NK-92 treated with Interleukin-12 subunit alpha and Interleukin-12 subunit beta, amount 100 ng/mL, for 24 hours (cell line): Measurements from ENCODE around the gene THUMPD3.

ENCODE experiments used
- DNase-seq: peaks from one replicate; lab custom pipeline; 2025; lab: John Stamatoyannopoulos, UW

Gene THUMPD3

GRCh38 chr3:9362731-9363530 lies at the start of gene THUMPD3:
Gene THUMPD3, plus strand, starts transcription at chr3:9363054. Its CDS starts 2,015 bp downstream, at chr3:9365069.
- peak; percentile 79 for DNase-seq

DNA sequence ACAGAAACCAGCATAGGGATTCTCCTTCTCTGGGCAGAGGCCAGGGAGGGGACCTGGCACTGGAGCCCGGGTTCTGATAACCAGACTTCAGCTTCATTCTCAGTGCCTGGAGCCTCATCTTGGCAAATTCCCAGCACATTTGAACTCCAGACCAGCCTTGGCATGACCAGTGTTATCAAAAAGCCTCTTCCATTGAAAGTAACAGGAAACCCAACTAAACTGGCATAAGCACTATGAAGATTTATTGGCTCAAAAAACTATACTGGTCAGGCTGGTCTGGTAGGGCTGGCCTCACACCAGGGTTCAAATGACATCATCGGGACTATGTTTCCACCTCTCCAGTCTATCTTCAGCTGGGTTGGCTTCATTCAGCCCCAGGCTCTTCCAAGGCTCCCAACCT lies 48.1 kb upstream of the THUMPD3 start:
- DNase-seq, result no peak

DNA sequence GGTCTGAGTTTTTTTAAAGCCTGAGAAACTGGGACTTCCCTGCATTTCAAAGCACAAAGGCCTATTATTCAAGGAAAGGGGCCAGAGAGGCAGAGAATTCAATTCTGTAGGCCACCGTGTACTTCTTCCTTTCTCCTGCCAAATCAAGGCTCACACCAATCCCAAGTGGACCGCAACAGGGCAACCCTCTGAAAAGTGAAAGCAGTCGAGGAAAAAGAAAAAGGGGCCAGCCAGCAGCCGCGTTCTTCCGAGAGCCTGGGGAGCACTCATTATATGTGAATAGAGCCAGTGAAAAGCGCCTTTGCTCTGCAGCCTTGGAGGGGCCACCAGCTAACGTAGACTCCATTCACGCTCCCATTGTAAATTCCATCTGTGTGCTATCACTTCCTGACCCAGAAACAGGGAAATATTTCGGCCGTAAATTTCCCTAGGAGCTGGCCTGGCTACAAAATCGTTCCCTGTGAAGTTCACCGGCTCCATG lies 45.9 kb upstream of the THUMPD3 start:
- DNase-seq, result no peak

DNA sequence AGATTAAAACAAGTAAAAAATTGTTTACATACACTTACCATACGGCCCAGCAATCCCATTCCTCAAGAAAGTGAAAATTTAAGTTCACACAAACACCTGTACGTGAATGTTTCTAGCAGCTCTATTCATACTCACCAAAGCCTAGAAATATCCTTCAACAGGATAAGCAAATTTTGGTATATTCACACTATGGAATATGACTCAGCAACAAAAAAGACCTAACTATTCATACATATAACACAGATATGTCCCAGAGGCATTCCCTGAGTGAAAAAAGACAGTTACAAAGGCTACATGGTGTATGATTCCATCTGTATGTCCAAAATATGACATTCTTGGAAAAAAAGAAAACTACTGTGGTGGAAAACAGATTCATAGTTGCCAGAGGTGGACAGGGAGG lies 40.1 kb upstream of the THUMPD3 start:
- DNase-seq, result no peak

DNA sequence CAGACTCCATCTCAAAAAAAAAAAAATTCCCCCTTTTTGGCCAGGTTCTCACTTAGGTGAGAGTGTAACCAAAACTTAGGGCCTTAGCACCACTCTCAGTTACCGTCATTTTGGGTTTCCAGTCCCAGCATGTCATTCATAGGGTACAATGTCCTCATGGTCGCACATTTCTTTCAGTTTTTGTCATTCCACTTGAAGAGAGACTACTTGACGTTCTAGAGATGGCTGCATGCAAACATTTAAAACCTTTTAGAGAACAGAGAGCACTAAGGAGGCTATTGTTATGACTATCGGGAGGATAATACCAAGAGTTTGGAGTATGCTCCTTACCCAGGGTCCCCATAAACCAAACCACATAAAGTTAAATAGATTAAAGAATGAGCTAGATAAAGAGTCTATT lies 37.9 kb upstream of the THUMPD3 start:
- no peak for DNase-seq

DNA sequence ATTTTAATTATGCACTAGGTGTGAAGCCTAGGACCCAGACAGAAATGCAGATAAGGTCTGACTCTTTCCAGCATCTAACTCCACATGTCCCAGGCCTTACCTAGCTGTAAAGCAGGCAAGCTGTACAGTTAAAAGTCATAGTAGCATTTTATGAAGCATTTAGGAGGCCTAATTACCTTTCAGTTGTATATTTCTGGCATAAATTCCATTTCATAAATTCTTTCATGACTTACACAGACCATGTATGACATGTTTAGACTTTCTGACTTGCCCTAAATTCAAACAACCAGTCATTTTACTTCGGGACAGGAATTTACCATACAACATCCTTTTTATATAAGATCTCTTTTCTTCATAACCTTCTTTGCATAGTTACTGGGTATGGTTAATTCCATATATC lies 35.3 kb upstream of the THUMPD3 start:
- DNase-seq, result no peak

DNA sequence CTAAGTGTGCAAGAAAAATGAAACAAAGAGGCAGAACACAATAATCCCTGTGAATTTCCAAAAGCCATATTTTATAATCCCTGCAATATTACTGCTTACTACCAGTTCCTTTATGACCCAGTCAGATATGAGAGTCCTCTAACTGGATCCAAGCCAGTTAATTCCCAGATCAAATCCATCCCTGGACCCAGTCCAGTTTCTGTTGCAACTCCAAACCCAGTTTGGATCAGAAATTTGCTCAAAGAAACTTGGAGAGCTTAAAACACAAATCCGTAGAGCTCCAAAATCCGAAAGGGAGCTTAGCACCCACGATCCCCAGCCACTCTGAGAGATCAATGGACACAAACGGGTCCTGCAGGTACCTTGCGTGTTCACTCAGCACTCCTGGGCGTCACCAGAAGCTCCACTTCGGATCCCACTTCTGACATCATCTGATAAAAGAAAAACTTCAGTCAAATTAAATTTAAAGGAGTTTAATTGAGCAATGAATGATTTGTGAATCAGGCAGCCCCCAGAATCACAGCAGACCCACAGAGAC lies 32.6 kb upstream of the THUMPD3 start:
- no peak for DNase-seq

DNA sequence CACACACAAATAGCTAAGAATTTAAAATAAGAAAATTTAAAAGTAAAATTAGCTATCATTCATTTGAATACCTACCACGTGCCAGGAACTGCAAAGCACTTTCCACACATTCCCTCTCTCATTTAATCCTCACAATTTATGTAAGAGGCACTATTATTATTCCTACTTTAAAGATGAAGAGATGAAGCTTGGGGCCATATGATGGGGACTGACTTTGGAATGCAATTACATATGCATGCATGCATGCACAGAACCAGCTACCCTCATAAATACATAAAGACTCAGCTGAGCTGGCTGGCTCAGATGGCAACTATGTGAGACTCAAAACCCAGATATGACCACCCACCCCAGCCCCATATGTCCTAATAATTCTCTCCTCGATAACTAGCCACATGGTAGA lies 31.7 kb upstream of the THUMPD3 start:
- DNase-seq, result no peak

GRCh38 chr3:9332250-9333030 lies 30.4 kb upstream of the THUMPD3 start:
- no peak for DNase-seq

DNA sequence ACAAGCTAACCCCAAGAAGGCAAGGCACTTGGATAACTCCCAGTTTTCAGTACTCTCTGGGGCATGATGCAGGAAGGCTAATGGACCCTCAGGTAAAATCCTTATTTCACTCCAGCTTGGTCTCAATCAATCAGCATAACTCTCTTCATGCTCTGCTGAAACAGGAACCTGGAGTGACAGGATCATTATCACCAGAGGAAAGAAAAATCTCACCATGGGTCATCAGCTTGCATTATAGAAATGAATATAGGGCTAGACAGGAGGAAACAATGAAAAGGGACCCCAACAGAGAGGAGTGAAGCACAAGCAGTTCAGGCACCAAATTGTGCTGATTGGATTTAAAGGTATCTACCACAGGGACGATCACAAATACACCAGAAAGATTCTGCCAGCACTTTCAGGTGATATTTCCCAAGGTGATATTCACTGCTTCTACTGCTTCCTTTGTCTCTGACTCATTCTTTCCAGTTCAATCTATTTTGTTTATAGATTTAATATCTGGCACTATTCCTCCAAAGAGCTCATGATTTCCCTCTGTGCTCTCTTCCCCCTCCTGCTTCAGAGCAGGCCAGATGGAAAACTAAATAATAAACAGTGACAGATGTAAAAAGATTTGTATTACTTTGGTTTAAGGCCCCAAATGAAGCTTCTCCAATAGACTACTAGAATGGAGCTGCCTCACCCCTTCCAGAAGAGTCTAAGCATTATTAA lies 22.9 kb upstream of the THUMPD3 start:
- no peak for DNase-seq

DNA sequence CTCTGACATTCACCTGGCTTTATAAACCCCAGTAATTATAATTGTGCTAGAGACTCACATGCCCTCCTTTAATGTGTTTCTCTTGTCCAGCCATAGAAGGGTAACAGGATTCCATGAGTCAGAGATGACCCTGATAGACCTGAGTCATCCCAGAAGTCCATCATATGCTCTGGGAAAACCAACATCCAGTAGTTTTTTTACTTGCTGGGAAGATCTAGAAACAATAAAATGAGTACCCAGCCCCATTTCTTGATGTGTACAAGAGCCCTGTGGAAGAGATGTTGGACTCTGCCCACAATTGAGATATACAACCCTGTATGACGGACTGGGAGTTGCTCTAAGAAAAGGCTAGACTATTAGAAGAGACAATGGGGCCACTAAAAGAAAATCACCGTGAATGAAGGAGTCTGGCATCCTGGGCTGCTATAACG lies 22.4 kb upstream of the THUMPD3 start:
- DNase-seq, result no peak

DNA sequence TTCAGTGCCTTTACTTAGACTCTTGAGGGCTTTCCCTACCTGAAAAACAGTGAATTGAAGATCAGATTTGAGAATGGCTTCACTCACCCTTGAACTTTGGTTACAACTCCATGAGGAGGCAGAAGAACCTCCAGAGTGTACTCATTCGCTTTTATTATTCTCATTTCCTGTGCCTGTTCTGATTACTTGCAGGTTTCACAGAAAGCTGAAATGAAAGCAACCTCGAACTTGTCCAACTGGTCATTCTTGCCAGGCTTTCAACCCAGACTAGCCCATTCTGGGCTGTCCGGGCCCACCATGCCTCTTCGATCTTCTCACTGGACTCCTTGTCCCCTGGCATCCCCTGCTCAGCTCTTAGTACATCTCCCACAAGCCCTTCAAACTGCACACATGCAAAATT lies 20.2 kb upstream of the THUMPD3 start:
- DNase-seq, result no peak

DNA sequence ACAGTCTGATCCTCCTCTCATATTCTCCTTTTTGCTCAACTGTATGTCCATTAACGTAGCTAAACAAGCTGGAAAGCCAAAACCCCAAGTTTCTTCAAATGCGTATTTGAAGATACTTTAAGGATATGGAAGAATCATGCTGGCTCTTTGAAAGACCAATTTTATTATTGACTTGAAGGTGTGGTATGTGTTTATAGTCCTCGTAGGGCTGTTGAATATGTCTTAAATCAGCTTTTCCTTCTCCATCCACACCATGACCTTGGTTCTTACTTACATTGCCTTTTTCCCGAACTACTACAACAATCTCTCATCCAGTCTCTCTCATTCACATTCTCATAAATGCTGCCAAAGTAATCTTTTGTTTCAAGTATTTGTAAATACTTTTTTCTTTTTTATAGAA lies 19.7 kb upstream of the THUMPD3 start:
- DNase-seq, result no peak

DNA sequence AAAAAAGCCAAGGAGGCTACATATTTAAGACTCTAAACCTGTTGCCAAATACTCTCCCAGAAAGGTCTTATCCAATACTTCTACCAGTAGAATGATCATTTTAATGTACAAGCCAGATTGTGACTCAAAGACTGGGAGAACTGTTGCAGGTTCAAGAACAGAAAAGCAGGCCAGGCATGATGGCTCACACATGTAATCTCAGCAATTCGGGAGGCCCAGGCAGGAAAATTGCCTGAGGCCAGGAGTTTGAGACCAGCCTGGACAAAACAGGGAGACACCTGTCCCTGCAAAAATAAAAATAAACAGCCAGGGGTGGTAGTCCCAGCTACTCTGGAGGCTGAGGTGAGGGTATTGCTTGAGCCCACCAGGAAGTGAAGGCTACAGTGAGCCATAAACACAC lies 17.8 kb upstream of the THUMPD3 start:
- DNase-seq, result no peak

GRCh38 chr3:9346141-9346540 lies 16.7 kb upstream of the THUMPD3 start:
- no peak for DNase-seq

DNA sequence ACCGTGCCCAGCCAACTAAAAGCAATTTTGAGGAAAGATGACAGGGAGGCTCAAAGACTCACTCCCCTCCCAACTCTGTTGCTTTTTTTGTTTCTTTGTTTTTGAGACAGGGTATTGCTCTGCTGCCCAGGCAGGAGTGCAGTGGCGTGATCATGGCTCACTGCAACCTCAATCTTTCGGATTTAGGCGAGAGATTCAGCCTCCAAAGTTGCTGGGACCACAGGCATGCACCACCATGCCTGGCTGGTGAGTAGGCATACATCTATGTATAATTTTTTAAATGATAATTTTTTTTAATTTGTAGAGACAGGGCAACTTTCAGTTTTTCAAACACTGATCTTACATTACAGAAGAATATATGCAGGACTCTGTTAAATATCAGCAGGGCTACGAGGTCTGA lies 15.8 kb upstream of the THUMPD3 start:
- no peak for DNase-seq

GRCh38 chr3:9347887-9348286 lies 15.0 kb upstream of the THUMPD3 start:
- no peak for DNase-seq

- no peak for DNase-seq
These were observed 13.3 kb upstream of the THUMPD3 start for GRCh38 chr3:9349321-9350117.

DNA sequence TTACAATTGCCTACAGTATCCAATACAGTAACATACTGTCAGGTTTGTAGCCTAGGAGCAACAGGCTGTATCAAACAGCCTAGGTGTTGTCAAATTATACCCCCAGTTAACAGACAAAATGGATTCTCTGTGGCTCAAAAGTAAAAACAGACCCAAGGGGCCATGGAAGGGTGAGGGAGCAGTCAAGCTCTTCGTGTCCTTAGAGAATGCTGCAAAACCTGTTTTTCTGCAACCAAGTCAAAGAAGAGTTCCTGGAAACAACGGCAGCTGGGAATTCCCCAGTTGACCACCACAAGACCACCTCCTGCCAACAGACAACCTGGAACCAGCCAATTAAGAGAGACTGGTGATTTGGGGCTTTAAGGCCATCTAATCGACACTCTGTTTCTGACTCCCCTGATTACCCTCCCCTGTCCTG lies 11.1 kb upstream of the THUMPD3 start:
- no peak for DNase-seq

GRCh38 chr3:9352917-9353752 lies 9.7 kb upstream of the THUMPD3 start:
- DNase-seq, result peak; percentile 4
